RPMI7951 (cell line): ENCODE results near the gene RBM8A. TPM values are rescaled to one million over a fixed set of nuclear protein-coding genes. Genes with fewer than 3 reads are reported as not detected.
A peak's percentile ranks its signal among the peaks of the same experiment; 100 is the strongest.

ENCODE experiments used
- DNase-seq: peaks from one replicate; pipeline ENCODE4 v3.0.0-alpha.2; 2012; ENCODE audit warnings: low read depth
- total RNA-seq: library from RNA; depleted of rRNA; stranded (reverse); fragments of >200 nt; shearing (Covaris generic); gene quantifications from 2 replicates; pipeline ENCODE4 v1.2.3, GENCODE V29; 2014

RBM8A gene
- total RNA-seq, 1 experiment from 2014 or later: 173 TPM

DNA sequence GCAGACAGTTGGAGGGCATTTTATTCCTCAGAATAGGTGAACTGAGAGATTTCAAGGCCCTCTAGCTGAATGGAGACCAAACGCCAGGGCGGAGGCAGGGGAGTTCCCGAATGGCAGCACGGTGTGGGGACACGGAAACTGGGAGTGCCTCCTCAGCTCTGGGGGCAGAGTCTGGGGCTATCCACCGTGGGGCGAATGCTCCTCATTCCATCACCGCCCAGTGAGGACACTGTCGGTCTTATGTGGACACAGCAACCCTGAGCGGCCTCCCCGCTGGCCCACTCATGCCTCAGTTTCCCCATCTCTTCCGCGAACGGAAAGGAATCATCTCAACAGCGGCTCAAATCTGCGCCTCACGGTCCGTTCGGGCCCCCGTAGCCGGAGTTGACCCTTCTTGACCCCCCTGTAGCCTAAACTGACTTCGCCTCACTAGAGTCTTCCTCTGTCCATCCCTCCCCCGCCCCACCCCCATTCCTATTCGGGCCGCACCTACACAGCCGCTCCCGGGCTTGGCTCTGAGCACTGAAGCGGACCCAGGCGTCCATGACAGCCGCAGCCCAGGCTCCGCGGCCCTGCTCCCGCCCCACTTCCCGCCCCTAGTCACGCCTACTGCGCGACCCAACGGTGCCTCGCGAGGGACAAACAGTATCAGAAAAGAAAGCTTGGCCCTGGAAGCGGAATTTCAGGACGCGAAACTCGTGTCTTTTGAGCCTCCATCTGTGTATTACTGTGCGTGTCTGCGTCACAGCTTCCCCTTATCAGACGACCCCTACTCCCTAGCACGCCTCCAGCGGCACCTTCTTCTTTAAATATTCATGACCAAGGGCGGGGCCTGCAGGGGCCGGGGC, 8.9 kb downstream of the RBM8A start, which contains the start of gene PEX11B:
PEX11B (minus strand) TSS at position 574 of the 848 bp plus-strand sequence; CDS start at position 545, 29 bp downstream.
- peak; percentile 80 for DNase-seq

DNA sequence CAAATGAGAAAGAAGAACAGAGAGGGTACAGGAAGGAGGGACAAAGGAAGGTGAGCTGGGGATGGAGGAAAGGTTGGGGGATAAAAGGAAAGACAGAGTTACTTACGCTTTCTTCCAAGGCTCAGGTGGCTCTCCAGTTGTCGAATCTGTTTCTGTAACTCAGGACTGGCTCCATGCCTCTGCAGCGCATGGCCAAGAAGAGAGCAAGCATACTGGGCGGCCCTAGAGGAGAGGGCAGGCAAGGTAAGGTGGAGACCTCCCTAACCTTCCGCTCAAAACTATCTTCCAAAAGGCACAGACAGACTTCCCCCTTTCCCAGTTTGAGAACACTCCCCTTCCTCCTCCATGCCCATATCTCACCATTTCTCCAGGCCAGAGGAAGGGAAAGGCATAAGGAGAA, 9.7 kb downstream of the RBM8A start:
- no peak for DNase-seq

DNA sequence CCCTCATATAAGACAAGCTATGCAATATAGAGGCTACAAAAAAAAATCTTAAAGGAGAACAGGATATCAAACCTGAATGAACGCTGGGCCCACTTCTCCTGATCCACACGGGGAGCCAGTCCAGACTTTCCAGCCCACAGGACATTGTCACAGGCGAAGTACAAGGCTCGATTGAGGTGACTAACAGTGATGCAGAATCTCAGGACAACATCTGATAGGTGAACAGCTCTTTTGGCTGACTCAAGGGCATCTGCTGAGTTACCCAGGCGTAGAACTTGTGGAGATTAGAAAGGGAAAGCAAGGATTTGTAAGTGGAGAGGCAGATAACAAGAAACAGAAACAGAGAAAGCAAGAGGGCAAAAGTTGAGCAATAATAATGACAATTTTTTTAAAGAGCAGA, 10.5 kb downstream of the RBM8A start:
- DNase-seq: no peak

DNA sequence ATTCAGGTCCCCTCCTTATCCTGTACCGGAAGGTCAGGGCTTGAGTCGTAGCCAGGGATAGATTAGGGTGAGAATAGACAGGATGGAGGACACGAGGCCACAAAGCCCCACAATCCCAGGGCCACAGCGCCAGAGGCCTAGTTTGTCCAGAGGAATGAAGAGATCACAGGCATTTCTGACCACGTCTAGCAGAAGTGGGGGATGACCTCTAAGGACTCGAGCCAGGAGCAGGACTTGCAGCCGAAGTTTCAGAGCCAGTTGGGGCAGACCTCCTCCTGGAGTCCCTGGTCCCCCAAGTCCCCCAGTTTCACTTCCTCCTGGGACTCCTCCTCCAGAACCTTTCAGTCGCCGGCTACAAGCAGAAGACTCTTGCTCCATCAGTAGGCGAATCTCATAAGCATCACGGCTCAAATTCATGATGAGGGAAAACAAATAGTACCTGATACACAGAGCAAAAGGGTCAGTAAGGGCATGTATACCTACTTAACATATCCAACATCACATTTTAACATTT, 15.1 kb downstream of the RBM8A start:
- no peak for DNase-seq

DNA sequence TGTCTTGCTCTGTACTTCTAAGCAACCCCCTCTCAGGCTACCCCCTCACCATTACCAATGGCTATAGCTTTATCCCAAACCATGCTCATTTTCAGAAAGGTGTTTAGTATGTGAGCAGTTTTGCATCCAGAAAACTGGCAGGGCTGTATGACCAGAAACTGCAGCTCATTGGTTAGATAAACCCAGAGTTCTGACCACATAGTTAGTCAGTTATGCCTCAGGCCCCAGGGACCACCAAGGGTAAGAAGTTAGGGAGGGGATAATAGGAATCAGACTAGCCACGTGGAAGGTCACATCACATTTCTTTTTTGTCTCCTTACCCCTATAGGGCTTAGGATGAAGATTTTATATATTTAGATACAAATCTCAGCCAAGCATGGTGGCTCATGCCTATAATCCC, 18.6 kb downstream of the RBM8A start:
- peak; percentile 48 for DNase-seq

DNA sequence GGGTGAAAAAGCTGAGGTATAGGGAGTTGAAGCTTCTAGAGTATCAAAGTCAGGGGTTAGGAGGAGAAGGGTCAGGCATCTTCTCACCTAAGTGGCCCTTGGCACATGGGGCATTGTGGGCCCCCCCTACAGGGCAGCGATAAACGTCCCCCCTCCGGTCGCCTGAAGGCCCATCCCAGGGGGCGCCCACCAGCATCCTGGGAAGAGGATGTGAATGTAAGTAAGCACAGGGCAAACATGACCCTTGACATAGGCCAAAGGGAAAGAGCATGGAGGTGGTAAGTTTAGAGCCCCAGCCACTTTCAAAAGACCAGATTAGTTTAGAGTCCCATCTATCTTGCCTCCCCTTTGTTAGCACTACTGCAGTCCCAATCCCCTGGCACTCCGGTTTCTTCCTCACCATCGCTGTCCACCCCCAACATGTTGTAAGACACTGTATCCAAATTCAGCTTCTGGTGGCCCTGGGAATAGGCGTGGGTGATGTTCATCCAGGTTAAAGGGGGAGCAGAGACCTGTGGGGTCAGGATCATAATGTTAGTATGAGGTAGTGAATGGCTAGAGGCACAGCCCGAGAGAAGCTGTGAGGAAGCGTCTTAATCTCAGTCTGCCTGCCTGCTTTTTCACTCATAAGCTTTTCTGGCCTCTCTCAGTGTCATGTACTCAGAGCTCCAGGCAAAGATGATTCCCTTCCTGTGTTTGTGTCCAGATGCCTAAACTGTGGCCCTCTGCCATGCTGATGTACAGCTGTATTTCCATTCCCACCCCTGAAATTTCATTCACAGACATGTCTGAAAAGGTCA, 20.1 kb downstream of the RBM8A start:
- peak; percentile 35 for DNase-seq

DNA sequence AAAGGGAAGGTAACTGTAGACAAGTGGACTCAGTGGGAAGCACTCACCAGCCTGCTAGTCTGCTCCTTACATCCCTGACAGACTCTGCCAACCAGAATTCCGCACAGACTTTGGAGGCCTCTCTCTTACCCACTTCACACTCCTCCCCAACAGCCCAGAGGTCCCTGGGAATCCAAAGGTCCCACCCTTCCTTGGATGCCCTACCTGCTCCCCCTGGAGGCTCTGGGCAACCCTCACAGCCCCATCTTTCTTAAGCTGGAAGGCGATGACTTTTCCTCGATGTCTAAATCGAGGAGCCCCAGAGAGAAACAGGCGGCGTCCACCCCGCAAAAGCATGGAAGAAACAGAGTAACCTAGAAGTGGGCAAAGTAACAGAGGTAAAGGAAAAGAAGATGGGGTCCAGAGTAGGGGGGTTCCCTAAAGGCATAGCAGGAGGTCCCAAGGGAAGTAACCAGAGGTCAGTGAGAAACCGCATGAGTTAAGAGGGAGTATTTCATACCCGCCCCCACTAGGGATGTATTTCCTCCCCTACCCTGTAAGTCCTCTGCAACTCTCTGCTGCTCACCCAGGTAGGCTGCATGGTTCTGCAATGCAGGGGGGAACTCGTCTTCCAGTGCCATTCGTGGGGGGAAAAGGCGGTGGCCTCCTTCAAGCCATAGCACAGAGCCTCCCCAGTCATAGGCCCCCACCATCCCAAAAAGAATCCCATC, 25.8 kb downstream of the RBM8A start:
- DNase-seq: no peak

DNA sequence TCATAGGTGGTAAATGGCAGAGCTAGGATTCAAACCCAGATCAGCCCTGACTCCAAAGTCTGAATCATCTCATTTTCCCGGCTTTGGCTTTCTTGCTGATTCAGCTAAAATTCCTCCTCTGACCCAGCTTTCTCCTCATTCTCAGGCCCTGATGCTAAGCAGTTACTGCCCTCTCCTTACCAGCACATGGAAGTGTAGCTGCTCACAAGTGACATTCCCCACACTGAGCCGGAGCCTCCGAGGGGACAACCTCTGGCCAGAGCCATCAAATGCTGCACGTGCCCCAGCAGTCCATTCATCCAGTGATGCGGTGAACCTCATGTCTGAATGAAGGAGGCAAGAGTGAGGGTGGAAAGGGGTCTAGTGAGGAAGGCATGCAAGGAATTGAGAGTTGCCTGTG, 28.5 kb downstream of the RBM8A start:
- DNase-seq: no peak

DNA sequence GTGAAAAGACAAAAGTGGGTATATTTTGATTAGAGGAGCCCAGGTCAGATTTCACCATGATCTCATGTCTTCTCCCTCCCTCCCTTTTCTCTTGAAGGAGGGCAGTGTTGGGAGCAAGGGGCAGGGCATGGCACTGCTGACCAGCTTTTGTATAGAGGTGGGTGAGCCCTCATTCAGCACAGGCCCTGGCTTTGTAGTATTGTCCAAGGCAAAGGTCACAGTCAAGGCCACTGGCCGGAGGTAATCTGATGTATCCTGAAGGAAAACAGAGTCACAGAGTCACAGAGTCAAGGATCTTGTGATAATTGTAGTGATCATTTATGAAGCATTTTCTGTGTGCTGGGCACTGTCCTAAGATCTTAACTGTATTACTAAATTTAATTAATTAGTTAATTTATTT, 29.3 kb downstream of the RBM8A start:
- no peak for DNase-seq

DNA sequence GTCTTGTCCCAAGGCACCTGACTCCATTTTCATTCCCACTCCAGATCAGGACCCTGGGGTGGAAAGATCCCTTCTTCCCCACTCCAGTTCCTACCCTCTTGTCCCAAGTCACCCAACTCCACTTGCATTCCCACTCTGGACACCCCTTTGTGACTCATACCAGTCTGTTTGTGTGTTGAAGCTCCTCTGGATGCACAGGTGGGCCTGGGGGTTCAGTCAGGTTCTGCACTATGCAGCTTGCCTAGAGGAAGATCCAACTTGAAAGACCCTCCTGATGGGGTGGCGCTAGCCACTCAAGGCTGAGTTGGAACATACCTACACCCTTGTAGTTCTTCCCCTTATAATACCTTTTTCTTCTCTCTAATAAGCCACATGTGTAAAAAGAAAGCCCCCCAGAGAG, 31.8 kb downstream of the RBM8A start:
- no peak for DNase-seq

DNA sequence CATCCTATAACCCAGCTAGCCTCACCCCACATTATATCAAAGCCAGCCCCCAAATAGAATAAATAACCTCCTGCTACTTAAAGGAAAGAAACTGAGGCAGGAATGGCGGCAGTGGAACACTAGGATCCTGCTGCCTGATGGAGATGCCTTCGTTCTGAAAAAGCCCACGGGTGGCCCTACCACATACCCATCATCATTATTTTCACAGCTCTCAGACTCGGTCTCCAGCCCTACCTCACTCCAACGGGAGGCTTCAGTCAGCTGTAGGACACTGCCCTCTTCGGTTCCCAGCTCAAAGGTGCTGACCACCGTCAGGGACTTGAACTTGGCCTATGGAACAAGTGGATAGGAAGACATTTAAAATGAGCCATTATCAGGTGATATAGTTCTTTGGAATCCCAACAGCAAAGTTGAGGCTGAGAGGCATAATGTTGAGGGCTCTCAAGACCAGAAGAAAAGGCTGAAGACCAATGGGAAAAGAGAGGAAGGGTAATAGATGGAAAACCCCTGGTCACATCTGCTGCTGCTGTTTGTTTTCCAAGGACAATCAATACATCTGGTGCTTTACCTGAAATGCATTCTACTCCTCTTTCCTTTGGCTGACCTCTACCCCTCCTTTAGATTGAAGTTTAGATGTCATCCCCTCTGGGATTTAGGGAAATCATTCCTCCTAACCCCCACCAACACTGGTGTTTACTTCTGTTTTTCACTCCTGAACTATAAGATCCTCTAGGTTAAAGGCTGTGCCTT, 33.8 kb downstream of the RBM8A start:
- DNase-seq: no peak

DNA sequence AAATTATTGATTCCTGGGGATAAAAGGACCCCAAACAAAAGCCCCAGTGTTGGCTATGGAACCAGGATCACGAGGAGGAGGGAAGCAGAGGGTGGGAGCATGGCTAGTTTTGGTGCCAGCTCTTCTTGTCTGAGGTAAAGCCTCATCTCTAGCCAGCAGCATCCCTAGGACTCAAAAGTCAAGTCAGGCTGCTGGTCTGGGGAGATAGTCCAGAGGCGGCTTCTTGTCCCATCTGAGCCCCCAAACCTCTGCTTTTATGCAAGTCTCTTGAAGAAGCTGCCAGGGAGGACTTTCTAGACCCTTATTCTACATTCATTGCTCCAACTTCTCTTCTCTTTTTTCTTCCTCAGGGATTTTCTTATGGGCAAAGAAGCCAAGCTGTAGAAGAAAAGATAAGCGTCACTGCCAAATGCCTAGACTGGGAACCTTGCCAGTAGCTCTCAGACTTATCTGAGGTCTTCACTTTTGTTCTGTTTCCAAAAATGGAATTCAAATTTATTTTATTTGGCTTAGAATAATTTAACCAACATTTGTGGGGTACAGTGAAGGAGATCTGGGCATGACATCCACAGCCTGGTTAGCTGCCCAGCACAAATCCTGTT, 34.7 kb downstream of the RBM8A start:
- DNase-seq: peak; percentile 65

DNA sequence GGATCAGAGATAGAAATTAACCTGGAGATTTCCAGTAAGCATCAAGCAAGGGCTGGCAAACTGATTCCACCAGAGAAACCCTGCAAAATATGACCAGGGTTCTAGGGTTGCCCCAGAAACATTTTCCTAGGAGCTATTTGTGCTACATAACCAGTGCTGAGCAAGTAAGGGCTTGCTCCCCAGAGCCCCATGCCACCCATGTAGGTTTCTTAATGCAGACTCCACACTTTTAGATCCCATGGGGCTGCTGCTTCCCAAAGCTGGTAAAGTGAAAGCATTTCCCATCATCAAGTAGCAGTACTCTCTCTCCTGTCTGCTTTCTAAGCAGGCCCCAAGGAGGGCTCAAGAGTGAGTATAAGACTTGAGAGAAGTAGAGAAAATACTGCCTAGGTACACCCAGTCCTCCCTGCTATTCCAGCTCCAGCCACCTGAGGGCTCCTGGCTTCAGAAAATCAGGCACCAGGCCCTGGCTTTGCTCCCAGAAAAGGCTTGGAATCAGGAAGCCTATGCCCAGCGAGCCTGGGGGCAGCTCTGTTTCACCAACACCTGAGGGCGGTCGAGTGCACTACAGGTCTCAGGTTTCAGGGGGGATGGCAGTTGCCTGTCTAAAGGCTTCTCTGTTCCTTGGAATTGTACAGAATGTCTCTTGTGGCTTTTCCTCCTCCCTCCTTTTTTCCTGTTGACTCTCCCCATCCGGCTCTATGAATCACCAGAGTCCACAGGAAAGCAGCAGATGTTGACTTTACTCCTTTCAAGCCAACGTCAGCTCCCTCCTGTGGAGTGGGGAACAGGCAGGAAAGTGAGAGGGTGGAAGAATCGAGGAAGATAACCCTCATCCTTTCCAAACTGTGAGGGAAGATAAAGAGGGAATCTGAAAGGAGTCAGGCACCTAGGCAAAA, 35.4 kb downstream of the RBM8A start:
- DNase-seq: peak; percentile 99

DNA sequence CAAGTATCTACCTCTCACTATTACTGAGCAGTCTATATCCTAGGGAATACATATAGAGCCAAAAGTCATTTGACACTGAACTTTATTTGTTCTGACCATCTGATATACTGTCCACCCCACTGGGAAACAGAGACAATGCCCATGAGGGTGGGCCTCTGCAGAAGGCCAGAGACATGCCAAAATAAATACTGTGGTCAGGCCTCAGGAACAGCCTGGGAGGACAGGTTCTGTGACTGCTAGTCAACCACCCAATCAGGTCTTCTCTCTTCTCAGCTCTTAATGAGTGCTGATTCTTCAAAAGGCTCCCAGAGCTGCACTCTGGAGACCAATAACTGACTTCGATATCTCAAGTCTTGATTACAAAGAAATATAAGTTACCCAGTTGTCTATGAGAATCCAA, 36.1 kb downstream of the RBM8A start:
- peak; percentile 57 for DNase-seq

DNA sequence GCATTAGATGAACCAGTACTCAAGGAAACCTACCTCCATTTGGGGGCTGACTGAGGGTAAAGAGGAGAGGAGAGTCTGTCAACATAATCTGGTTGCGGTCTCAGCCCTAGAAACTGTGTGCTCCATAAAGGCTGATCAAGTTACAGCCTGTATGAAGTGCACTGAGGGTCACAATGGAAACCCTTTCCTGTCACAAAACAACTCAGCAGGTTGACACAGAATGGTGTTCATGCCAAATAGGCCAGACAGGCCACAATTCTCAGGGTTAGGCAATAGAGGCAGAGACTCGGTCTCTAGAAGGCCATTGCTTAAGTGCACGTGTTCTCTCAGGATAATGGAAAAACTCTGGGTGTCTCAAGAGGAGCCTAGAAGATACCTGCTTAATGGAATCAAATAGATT, 37.6 kb downstream of the RBM8A start:
- DNase-seq: no peak

DNA sequence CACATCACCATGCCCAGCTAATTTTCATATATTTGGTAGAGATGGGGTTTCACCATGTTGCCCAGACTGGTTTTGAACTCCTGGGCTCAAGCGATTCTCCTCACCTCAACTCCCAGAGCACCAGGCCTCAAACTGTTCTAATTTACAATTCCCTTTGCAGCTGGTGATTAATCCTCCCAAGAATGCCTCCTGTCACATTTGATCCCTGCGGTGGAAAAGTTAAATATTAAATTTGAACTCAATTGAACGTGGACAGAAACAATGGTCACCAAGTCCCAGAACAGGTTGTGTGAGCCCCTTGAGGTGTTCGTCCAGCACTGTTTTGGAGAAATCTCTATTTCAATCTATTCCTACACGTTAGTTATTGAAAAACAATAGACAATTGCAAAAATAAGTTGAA, 39.7 kb downstream of the RBM8A start:
- no peak for DNase-seq

DNA sequence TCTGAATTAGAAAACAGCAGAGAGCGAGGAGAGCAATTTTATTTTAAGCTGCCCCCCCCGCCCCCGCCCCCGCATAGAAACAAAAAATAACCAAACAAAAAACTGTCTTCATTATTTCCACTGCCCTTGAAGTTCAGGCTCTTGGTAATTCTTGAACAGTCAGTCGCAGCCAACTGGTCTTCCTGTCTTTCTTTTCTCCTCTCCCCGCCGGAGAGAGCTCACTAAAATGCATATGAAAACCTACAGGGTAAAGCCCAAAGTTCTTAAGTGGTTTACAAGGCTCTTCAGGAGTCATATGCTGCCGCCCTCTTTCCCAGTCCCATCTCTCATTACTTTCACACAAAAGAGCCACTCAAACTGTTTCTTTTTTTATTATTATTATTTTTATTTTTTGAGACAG, 40.5 kb downstream of the RBM8A start:
- DNase-seq: no peak

DNA sequence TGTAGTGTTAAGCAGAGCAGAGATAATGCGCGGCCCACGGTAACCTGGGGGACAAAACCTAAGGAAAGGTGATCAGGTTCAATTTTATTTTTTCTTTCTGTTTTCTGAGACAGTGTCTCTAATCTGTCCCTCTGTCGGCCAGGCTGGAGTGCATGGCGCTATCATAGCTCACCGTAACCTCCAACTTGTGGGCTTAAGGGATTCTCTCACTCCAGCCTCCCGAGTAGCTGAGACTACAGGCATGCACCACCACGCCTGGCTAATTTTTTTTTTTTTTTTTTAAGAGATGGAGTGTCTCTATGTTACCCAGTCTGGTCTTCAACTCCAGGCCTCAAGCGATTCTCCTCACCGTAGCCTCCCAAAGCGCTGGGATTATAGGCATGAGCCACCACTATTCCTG, 40.9 kb downstream of the RBM8A start:
- DNase-seq: no peak

DNA sequence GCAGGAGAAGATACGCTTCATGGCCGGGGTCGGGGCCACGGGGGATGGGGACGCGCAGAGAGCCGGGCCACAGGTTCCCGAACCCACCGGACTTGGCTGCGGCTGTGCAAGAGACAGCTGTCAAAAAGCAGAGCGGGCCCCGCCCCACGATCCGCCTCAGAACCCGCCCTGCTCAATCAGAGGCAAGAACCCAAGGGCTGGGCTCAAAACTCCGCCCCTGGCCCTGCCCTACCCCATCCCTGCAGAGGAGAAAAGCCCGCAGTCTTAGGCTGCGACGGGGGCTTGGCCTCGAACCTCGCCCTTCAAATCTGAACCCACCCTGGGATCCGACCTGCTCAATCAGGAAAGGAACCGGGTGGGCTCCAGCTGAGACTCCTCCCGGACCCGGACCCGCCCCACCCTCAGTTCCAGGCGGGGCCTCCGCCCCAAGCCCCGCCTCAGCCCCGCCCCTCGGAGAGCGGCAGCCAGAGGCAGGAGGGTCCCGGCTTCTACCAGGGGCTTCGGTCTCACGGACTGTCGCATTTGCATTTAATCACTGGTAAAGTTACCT, 41.5 kb downstream of the RBM8A start, which contains the start of gene ANKRD35:
ANKRD35 (minus strand) TSS at position 129 of the 550 bp plus-strand sequence; CDS start at position 21, 108 bp downstream.
- DNase-seq: peak; percentile 70
